HepG2 (cell line): ENCODE measurements around the gene LDAF1. TPM values are rescaled to one million over a fixed set of nuclear protein-coding genes. Genes with fewer than 3 reads are reported as not detected.
A peak's percentile ranks its signal among the peaks of the same experiment; 100 is the strongest.

Experiments
- AFF4 ChIP-seq: sonication (generic); formaldehyde crosslinking; IDR thresholded peaks from 2 replicates; pipeline ENCODE4 v1.4.0; 2020; ENCODE audit warnings: missing genetic modification reagents
- CREBL2 ChIP-seq: sonication (generic); formaldehyde crosslinking; IDR thresholded peaks from 2 replicates; pipeline ENCODE4 v1.8.1; 2023; ENCODE audit warnings: missing genetic modification reagents, mild to moderate bottlenecking, borderline replicate concordance
- HMG20A ChIP-seq: IDR thresholded peaks from 2 replicates; pipeline ENCODE4 v1.6.1; 2016; ENCODE audit warnings: borderline replicate concordance
- LBX2 ChIP-seq: sonication (generic); formaldehyde crosslinking; IDR thresholded peaks from 2 replicates; pipeline ENCODE4 v1.5.0; 2020; ENCODE audit warnings: missing genetic modification reagents, mild to moderate bottlenecking, borderline replicate concordance
- PAXIP1 ChIP-seq: sonication (generic); formaldehyde crosslinking; conservative IDR thresholded peaks from 2 replicates; pipeline ENCODE4 v1.4.0; 2020; ENCODE audit warnings: mild to moderate bottlenecking, missing genetic modification reagents, moderate library complexity
- SAP130 ChIP-seq: IDR thresholded peaks from 2 replicates; pipeline ENCODE4 v1.6.1; 2016; ENCODE audit warnings: low read depth
- SP4 ChIP-seq: sonication (generic); formaldehyde crosslinking; IDR thresholded peaks from 2 replicates; pipeline ENCODE4 v1.8.1; 2023; ENCODE audit warnings: mild to moderate bottlenecking, missing genetic modification reagents
- STAG1 ChIP-seq: sonication (generic); formaldehyde crosslinking; IDR thresholded peaks from 2 replicates; pipeline ENCODE4 v1.4.0; 2020; ENCODE audit warnings: missing genetic modification reagents
- TFDP2 ChIP-seq: sonication (generic); formaldehyde crosslinking; IDR thresholded peaks from 2 replicates; pipeline ENCODE4 v1.4.0; 2020; ENCODE audit warnings: missing genetic modification reagents
- ZBTB3 ChIP-seq: sonication (generic); formaldehyde crosslinking; IDR thresholded peaks from 2 replicates; pipeline ENCODE4 v1.4.0; 2020; ENCODE audit warnings: low read depth, mild to moderate bottlenecking, moderate library complexity, missing genetic modification reagents, borderline replicate concordance
- ZBTB7B ChIP-seq: sonication (generic); formaldehyde crosslinking; IDR thresholded peaks from 2 replicates; pipeline ENCODE4 v1.4.0; 2020; ENCODE audit warnings: missing genetic modification reagents
- ZFP41 ChIP-seq: sonication (generic); formaldehyde crosslinking; IDR thresholded peaks from 2 replicates; pipeline ENCODE4 v1.4.0; 2020; ENCODE audit warnings: mild to moderate bottlenecking, missing genetic modification reagents, borderline replicate concordance
- ZFP91 ChIP-seq: sonication (generic); formaldehyde crosslinking; IDR thresholded peaks from 2 replicates; pipeline ENCODE4 v1.9.0; 2022; ENCODE audit warnings: missing genetic modification reagents, mild to moderate bottlenecking, borderline replicate concordance
- ZNF615 ChIP-seq: sonication (generic); formaldehyde crosslinking; IDR thresholded peaks from 2 replicates; pipeline ENCODE4 v1.5.0; 2020; ENCODE audit warnings: mild to moderate bottlenecking, missing genetic modification reagents, borderline replicate concordance
- ZNF713 ChIP-seq: sonication (generic); formaldehyde crosslinking; IDR thresholded peaks from 2 replicates; pipeline ENCODE4 v1.4.0; 2020; ENCODE audit warnings: mild to moderate bottlenecking, missing genetic modification reagents
- ZNF75D ChIP-seq: sonication (generic); formaldehyde crosslinking; IDR thresholded peaks from 2 replicates; pipeline ENCODE4 v1.8.1; 2023; ENCODE audit warnings: missing genetic modification reagents, mild to moderate bottlenecking, borderline replicate concordance
- polyA plus RNA-seq, 8 experiments: library from polyadenylated mRNA; depleted of rRNA in 3 of 8; stranded (reverse) in 7 of 8; unstranded in 1 of 8; fragments of >200 nt; fragmentation: Illumina TruSeq in 4 of 8; extraction: Trizol in 4 of 8; gene quantifications; 2 replicates each; pipeline versions ENCODE4 v1.2.1 to v1.2.3, GENCODE V29; 2011 to 2016; ENCODE audit warnings: low read depth in 4 of 8, missing spikeins in 1 of 8, mixed read lengths in 1 of 8; ENCODE audit not compliant: insufficient read depth in 1 of 8
- total RNA-seq, 5 experiments: library from RNA; depleted of rRNA; stranded (reverse); fragments of >200 nt; fragmentation: Illumina TruSeq; extraction: Trizol; gene quantifications; 2 replicates each; pipeline ENCODE4 v1.2.3, GENCODE V29; 2016; ENCODE audit warnings: low read depth in 1 of 5

The LDAF1 gene
- total and polyA plus RNA-seq, 2 of the 13 experiments (the other 11 are each of a cell fraction or from before 2014, with no cell fraction given) = 6.3 to 7.5 TPM

GRCh38 chr16:21116148-21116693, 42.3 kb upstream of the LDAF1 start (continued):
- TF ChIP-seq ZNF75D (CRISPR knock-in tag) (0 out of 2 replicates have a peak, but pooled peaks have one; percentile 65), ZFP41 (CRISPR knock-in tag) (no peak), ZNF713 (CRISPR knock-in tag) (no peak), CREBL2 (CRISPR knock-in tag) (no peak), ZBTB7B (no peak), HMG20A (CRISPR knock-in tag) (0 out of 2 replicates have a peak, but pooled peaks have one; percentile 21), LBX2 (no peak), TFDP2 (CRISPR knock-in tag) (no peak), ZBTB3 (CRISPR knock-in tag) (no peak), PAXIP1 (CRISPR knock-in tag) (peak; percentile 30; the same call in 1 of the 2 replicates), ZFP91 (CRISPR knock-in tag) (no peak), SAP130 (CRISPR knock-in tag) (peak; percentile 48), ZNF615 (CRISPR knock-in tag) (0 out of 2 replicates have a peak, but pooled peaks have one; percentile 60), STAG1 (CRISPR knock-in tag) (no peak), SP4 (CRISPR knock-in tag) (no peak), AFF4 (no peak)
